MM.1S (cell line): ENCODE data around the gene TAF1B.

ENCODE experiments used
- CTCF ChIP-seq: fragments of 300-600 bp; sonication (generic); IDR thresholded peaks from 2 replicates; pipeline ENCODE4 v1.5.1; 2016; ENCODE audit warnings: antibody characterized with exemption, low read length, mixed read lengths
- EZH2 ChIP-seq: fragments of 300-600 bp; sonication (generic); optimal IDR thresholded peaks from 2 replicates; pipeline ENCODE3; 2017; ENCODE audit warnings: low read depth, mild to moderate bottlenecking, antibody characterized with exemption, low read length, mixed read lengths
- EZH2phosphoT487 ChIP-seq: fragments of 300-600 bp; sonication (generic); IDR thresholded peaks from 2 replicates; pipeline ENCODE4 v1.6.1; 2018; ENCODE audit warnings: antibody characterized with exemption, low read length

- TF ChIP-seq CTCF (no peak), EZH2phosphoT487 (no peak), EZH2 (no peak)
Measured at GRCh38 chr2:9807056-9807455, 36.2 kb upstream of the TAF1B start.
